Body of pancreas (tissue), 4 donors: ENCODE measurements around the gene AKR1C4.

ENCODE experiments used
- POLR2A ChIP-seq, 3 donors: fragments of 450-650 bp; IDR thresholded peaks; one replicate each; pipeline ENCODE4 v1.6.1; 2016; ENCODE audit warnings: antibody characterized with exemption in 3 of 3, mild to moderate bottlenecking in 2 of 3
- TF ChIP-seq, protein P1 (sequence below), 7 experiments: fragments of 450-650 bp in 4 of 7; fragments of 200-600 bp in 3 of 7; sonication (generic) in 3 of 7; IDR thresholded peaks; one replicate each; pipeline ENCODE4 v1.5.1; 2016 to 2019; ENCODE audit warnings: antibody characterized with exemption in 7 of 7

DNA sequence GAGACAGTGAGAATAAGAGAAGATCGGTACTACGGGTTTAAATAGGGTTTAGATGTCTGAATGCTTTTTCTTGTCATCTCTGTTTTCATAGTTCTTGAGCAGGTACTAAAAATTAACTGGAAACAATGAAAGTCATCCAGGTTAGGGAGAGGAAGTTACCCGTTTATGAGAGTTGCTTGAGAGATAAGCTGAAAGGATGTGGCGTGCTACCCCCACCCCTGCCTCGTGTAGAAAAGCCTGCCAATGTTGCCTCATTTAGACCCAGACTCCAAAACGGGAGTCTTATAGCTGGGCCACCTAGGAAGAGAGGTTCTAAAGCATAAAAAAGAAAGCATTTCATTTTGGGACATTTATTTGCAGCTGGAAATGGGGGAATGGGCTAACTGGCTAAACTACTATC, 10.2 kb downstream of the AKR1C4 start:
- TF ChIP-seq, protein P1, sequence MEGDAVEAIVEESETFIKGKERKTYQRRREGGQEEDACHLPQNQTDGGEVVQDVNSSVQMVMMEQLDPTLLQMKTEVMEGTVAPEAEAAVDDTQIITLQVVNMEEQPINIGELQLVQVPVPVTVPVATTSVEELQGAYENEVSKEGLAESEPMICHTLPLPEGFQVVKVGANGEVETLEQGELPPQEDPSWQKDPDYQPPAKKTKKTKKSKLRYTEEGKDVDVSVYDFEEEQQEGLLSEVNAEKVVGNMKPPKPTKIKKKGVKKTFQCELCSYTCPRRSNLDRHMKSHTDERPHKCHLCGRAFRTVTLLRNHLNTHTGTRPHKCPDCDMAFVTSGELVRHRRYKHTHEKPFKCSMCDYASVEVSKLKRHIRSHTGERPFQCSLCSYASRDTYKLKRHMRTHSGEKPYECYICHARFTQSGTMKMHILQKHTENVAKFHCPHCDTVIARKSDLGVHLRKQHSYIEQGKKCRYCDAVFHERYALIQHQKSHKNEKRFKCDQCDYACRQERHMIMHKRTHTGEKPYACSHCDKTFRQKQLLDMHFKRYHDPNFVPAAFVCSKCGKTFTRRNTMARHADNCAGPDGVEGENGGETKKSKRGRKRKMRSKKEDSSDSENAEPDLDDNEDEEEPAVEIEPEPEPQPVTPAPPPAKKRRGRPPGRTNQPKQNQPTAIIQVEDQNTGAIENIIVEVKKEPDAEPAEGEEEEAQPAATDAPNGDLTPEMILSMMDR (IDR thresholded peaks at IDR 0.05) = no peak
- TF ChIP-seq POLR2A (IDR thresholded peaks at IDR 0.05) = no peak
